ENCODE results near the gene CFAP58.

Gene CFAP58

GRCh38 chr10:104351919-104352318, 1.7 kb upstream of the CFAP58 start:
- ChIA-PET CTCF (interaction anchor here (0.9 to 10.4 kb wide), 14 partner anchors 10 to 122 kb away, joined by 3 to 240 read pairs (median 6); partner anchors contain the start of genes GSTO1 and ITPRIP), POLR2A (no interaction called here)
- no peak for TF ChIP-seq CTCF (IDR thresholded peaks at IDR 0.05; ENCODE audit: control extremely low read depth, extremely low read depth, low read depth, missing control alignments)
- no peak for DNase-seq (ENCODE audit: extremely low spot score)

- DNase-seq (ENCODE audit: extremely low spot score), result no peak
- POLR2A ChIA-PET, result no interaction called here
- CTCF ChIA-PET, result interaction anchor here (1.5 to 2.5 kb wide), 2 partner anchors 46 to 54 kb away, joined by 3 to 7 read pairs; no protein-coding TSS in a partner anchor
- TF ChIP-seq CTCF (IDR thresholded peaks at IDR 0.05; ENCODE audit: control extremely low read depth, extremely low read depth, low read depth, missing control alignments), result no peak
Observed at GRCh38 chr10:104359811-104360210, 6.2 kb downstream of the CFAP58 start.

- no peak for TF ChIP-seq CTCF (IDR thresholded peaks at IDR 0.05; ENCODE audit: control extremely low read depth, extremely low read depth, low read depth, missing control alignments)
- no peak for DNase-seq (ENCODE audit: extremely low spot score)
- POLR2A ChIA-PET, result interaction anchor here (0.6 kb wide), 1 partner anchor 595 kb away, joined by 5 read pairs; no protein-coding TSS in a partner anchor
- CTCF ChIA-PET, result interaction anchor here (1.3 to 3.2 kb wide), 4 partner anchors 8 to 76 kb away, joined by 4 to 13 read pairs (median 6); partner anchors contain the start of gene CFAP58
Observed at GRCh38 chr10:104367904-104368303, 14.3 kb downstream of the CFAP58 start.

GRCh38 chr10:104368381-104368780, 14.7 kb downstream of the CFAP58 start:
- DNase-seq (ENCODE audit: extremely low spot score), result no peak
- ChIA-PET CTCF (interaction anchor here (0.6 to 1.7 kb wide), 4 partner anchors 8 to 76 kb away, joined by 3 to 7 read pairs (median 4); no protein-coding TSS in a partner anchor), POLR2A (no interaction called here)
- TF ChIP-seq CTCF (IDR thresholded peaks at IDR 0.05; ENCODE audit: control extremely low read depth, extremely low read depth, low read depth, missing control alignments), result no peak

DNA sequence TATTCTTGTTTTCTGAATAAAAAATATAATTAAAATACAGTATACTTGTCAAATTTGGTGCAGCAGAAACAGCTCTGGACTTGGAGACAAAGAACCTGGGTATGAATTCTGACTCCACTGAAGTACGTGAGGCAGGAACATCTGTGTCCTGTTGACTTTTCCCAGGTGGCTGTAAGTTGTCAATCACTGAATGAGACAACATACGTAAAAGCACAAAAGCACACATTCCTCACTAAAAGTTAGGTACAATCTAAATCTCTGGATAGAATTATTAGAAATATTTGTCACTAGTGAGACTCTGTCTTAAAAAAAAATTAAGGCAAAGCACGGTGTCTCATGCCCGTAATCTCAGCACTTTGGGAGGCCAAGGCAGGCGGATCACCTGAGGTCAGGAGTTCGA, 18.1 kb downstream of the CFAP58 start:
- TF ChIP-seq CTCF (IDR thresholded peaks at IDR 0.05; ENCODE audit: control extremely low read depth, extremely low read depth, low read depth, missing control alignments), result no peak
- ChIA-PET CTCF (no interaction called here), POLR2A (no interaction called here)

DNA sequence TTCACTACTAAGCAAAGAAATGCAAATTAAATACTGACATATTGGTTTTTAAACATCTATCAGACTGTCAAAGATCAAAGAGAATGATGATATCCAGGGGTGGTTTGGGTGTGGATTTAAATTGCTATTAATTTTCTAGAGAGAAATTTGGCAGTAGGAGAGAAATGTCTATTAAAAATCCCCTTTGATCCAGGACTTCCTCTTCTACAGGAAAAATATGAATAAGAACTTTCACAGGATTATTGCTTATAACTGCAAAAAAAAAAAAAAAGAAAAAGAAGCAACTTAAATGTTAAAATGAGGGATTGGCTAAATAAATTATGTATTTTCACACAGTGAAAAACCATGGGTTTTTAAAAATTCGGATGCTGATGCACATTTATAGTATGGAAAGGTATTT, 21.0 kb downstream of the CFAP58 start:
- no peak for DNase-seq (ENCODE audit: extremely low spot score)
- POLR2A ChIA-PET, result no interaction called here
- CTCF ChIA-PET, result interaction anchor here (1.3 kb wide), 1 partner anchor 9 kb away, joined by 3 read pairs; no protein-coding TSS in a partner anchor
- no peak for TF ChIP-seq CTCF (IDR thresholded peaks at IDR 0.05; ENCODE audit: control extremely low read depth, extremely low read depth, low read depth, missing control alignments)

More for the DNA sequence above, 18.1 kb downstream of the CFAP58 start:
- no peak for DNase-seq (ENCODE audit: extremely low spot score)

Measured in GM10248 (cell line).